HG03025 (cell line): ENCODE results near the gene CRYBA4.
"Not testable (repeated sequence)": the region's sequence is repeated elsewhere in the genome, so short reads cannot be mapped to it uniquely, and the experiment has no call there.

Experiments used
- ATAC-seq: cut with Tn5 transposase; IDR thresholded peaks from one replicate; pipeline ENCODE4 v1.9.1; 2021; ENCODE audit warnings: mild to moderate bottlenecking, moderate library complexity; ENCODE audit not compliant: unreplicated experiment, low FRiP score

The CRYBA4 gene

GRCh38 chr22:26593763-26594162 lies 28.0 kb upstream of the CRYBA4 start:
- ATAC-seq, result no peak

GRCh38 chr22:26597026-26597425 lies 24.7 kb upstream of the CRYBA4 start:
- no peak for ATAC-seq

- ATAC-seq, result no peak
Observed at GRCh38 chr22:26597480-26597879, 24.3 kb upstream of the CRYBA4 start.

- no peak for ATAC-seq
Observed at GRCh38 chr22:26599505-26599904, 22.3 kb upstream of the CRYBA4 start.

GRCh38 chr22:26601726-26602125 lies 20.0 kb upstream of the CRYBA4 start:
- no peak for ATAC-seq

- no peak for ATAC-seq
Observed at GRCh38 chr22:26602127-26602526, 19.6 kb upstream of the CRYBA4 start.

GRCh38 chr22:26604368-26604767 lies 17.4 kb upstream of the CRYBA4 start:
- no peak for ATAC-seq

- ATAC-seq, result no peak
Observed at GRCh38 chr22:26606611-26607010, 15.2 kb upstream of the CRYBA4 start.

- no peak for ATAC-seq
Observed at GRCh38 chr22:26608129-26608528, 13.6 kb upstream of the CRYBA4 start.

- ATAC-seq, result no peak
Observed at GRCh38 chr22:26609287-26609686, 12.5 kb upstream of the CRYBA4 start.

GRCh38 chr22:26610072-26610958 lies 11.4 kb upstream of the CRYBA4 start:
- peak; percentile 74 for ATAC-seq

GRCh38 chr22:26610996-26611395 lies 10.8 kb upstream of the CRYBA4 start:
- no peak for ATAC-seq

GRCh38 chr22:26612652-26613051 lies 9.1 kb upstream of the CRYBA4 start:
- no peak for ATAC-seq

- not testable (repeated sequence) for ATAC-seq
Observed at GRCh38 chr22:26613753-26614152, 8.0 kb upstream of the CRYBA4 start.

GRCh38 chr22:26614322-26614721 lies 7.4 kb upstream of the CRYBA4 start:
- no peak for ATAC-seq

GRCh38 chr22:26615149-26615548 lies 6.6 kb upstream of the CRYBA4 start:
- no peak for ATAC-seq

GRCh38 chr22:26615830-26616435 lies 5.8 kb upstream of the CRYBA4 start:
- no peak for ATAC-seq

GRCh38 chr22:26616650-26617049 lies 5.1 kb upstream of the CRYBA4 start:
- ATAC-seq, result no peak

GRCh38 chr22:26617271-26618199 lies 4.2 kb upstream of the CRYBA4 start, which contains the start of gene CRYBB1:
CRYBB1 (minus strand) TSS chr22:26618027; CDS start chr22:26616319, 1,708 bp downstream.
- ATAC-seq, result no peak

GRCh38 chr22:26618455-26618854 lies 3.3 kb upstream of the CRYBA4 start:
- no peak for ATAC-seq

- ATAC-seq, result no peak
Observed at GRCh38 chr22:26619510-26619909, 2.3 kb upstream of the CRYBA4 start.
